Chondrocyte (in vitro differentiated cells): ENCODE data around the gene HASPIN. TPM values are rescaled to one million over a fixed set of nuclear protein-coding genes. Genes with fewer than 3 reads are reported as not detected.
"Not testable (repeated sequence)": the region's sequence is repeated elsewhere in the genome, so short reads cannot be mapped to it uniquely, and the experiment has no call there.

Experiments
- DNase-seq: peaks from one replicate; pipeline ENCODE4 v3.0.0; 2021; ENCODE audit warnings: mixed read lengths, low spot score
- H3K27ac Mint-ChIP-seq: one replicate; pipeline ENCODE4 v1.8.0; 2021; ENCODE audit warnings: mild to moderate bottlenecking, moderate library complexity, mixed read lengths; ENCODE audit not compliant: unreplicated experiment
- H3K27me3 Mint-ChIP-seq: 2 replicates; pipeline ENCODE4 v1.8.0; 2021; ENCODE audit warnings: low read depth, mixed read lengths
- H3K36me3 Mint-ChIP-seq: 2 replicates; pipeline ENCODE4 v1.8.0; 2021; ENCODE audit warnings: low read depth, mixed read lengths
- H3K4me1 Mint-ChIP-seq: 2 replicates; pipeline ENCODE4 v1.8.0; 2021; ENCODE audit warnings: low read depth, mild to moderate bottlenecking, mixed read lengths
- H3K4me3 Mint-ChIP-seq: one replicate; pipeline ENCODE4 v1.8.0; 2021; ENCODE audit warnings: mild to moderate bottlenecking, moderate library complexity, mixed read lengths; ENCODE audit not compliant: unreplicated experiment
- H3K9me3 Mint-ChIP-seq: 2 replicates; pipeline ENCODE4 v1.8.0; 2021; ENCODE audit warnings: low read depth, mixed read lengths
- total RNA-seq: library from RNA; stranded (reverse); gene quantifications from 3 replicates; pipeline ENCODE4 v1.2.1, GENCODE V29; 2021
- TF ChIP-seq, protein P1 (sequence below): fragments of 200-600 bp; sonication (generic); IDR thresholded peaks from 2 replicates; pipeline ENCODE4 v1.5.0; 2021; ENCODE audit warnings: antibody characterized with exemption, mild to moderate bottlenecking, moderate library complexity

HASPIN gene
- total RNA-seq, 1 donor from 2014 or later = 2.2 TPM

DNA sequence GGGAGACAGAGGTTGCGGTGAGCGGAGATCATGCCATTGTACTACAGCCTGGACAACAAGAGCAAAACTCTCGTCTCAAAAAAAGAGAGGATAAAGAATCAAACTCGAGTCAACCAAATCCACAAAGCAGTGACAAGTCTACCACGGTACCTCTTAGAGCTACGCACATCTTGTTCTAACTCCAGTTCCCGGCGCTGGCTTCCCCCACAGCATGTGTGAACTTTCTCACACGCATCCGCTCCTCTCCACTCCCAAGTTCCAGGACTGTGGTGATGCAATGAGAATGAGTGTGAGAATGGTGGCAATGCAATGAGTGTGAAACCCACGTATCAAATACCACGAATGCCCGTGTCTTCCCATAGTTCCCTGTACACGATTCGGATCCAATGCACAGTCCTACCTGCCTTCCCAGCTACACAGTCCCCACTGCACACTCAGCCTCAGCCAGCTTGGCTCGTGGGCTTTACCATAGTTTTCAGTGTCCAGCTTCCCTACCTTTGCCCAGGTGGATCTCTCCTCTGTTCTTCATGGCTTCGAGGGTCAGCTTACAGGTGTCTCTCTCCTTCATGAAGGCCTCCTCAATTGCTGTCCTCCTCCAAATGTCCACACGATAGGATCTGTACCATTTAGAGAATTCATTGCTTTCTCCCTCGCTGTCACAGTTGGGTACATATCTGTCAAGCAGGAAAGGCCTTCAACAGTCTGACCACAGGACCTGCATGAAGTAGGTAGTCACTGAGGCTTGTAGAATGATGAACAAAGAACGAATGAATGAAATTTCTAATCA lies 18.6 kb upstream of the HASPIN start:
- TF ChIP-seq, protein P1, sequence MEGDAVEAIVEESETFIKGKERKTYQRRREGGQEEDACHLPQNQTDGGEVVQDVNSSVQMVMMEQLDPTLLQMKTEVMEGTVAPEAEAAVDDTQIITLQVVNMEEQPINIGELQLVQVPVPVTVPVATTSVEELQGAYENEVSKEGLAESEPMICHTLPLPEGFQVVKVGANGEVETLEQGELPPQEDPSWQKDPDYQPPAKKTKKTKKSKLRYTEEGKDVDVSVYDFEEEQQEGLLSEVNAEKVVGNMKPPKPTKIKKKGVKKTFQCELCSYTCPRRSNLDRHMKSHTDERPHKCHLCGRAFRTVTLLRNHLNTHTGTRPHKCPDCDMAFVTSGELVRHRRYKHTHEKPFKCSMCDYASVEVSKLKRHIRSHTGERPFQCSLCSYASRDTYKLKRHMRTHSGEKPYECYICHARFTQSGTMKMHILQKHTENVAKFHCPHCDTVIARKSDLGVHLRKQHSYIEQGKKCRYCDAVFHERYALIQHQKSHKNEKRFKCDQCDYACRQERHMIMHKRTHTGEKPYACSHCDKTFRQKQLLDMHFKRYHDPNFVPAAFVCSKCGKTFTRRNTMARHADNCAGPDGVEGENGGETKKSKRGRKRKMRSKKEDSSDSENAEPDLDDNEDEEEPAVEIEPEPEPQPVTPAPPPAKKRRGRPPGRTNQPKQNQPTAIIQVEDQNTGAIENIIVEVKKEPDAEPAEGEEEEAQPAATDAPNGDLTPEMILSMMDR = no peak
- H3K27me3 Mint-ChIP-seq = no peaks in the 10 kb centered on the region
- H3K27ac Mint-ChIP-seq = no peak overlapping the region
- DNase-seq = no peak
- no peak overlapping the region for H3K4me3 Mint-ChIP-seq
- peaks cover 3% of the 10 kb centered on the region for H3K36me3 Mint-ChIP-seq
- no peaks in the 10 kb centered on the region for H3K9me3 Mint-ChIP-seq
- no peaks in the 10 kb centered on the region for H3K4me1 Mint-ChIP-seq

GRCh38 chr17:3705718-3705984 lies 18.1 kb upstream of the HASPIN start:
- H3K4me1 Mint-ChIP-seq, DNase-seq, H3K27me3 Mint-ChIP-seq: not testable (repeated sequence)

GRCh38 chr17:3708366-3708765 lies 15.3 kb upstream of the HASPIN start:
- Mint-ChIP-seq H3K27me3 (no peaks in the 10 kb centered on the region), H3K9me3 (no peaks in the 10 kb centered on the region), H3K36me3 (peaks cover 9% of the 10 kb centered on the region), H3K27ac (no peak overlapping the region), H3K4me3 (no peak overlapping the region), H3K4me1 (no peaks in the 10 kb centered on the region)
- no peak for DNase-seq
- TF ChIP-seq, protein P1 = no peak

More at GRCh38 chr17:3705718-3705984, 18.1 kb upstream of the HASPIN start:
- H3K27ac Mint-ChIP-seq, H3K36me3 Mint-ChIP-seq, H3K4me3 Mint-ChIP-seq, H3K9me3 Mint-ChIP-seq: not testable (repeated sequence)

- H3K27me3 Mint-ChIP-seq = no peaks in the 10 kb centered on the region
- H3K4me1 Mint-ChIP-seq = no peaks in the 10 kb centered on the region
Measured at GRCh38 chr17:3710951-3711383, 12.7 kb upstream of the HASPIN start.

DNA sequence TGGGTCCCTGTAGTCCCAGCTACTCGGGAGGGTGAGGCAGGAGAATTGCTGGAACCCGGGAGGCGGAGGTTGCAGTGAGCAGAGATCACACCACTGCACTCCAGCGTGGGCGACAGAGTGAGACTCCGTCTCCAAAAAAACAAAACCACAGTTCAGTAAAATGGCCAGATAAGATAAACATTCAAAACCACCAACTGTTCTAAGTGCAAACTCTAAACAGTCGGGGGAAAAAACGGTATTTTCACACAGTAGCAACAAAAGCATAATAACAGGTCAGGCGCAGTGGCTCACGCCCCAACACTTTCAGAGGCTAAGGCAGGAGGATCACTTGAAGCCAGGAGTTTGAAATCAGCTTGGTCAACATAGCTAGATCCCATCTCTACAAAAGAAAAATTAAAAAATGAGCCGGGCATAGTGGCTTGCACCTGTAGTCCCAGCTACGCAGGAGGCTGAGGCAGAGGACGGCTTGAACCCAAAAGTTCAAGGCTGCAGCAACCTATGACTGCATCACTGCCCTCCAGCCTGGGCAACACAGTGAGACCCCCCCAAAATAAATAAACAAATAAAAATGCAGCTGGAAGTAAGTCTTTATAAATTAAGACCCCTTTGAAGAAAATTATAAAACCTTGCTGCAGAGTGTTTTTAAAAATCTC lies 10.8 kb upstream of the HASPIN start:
- no peak for DNase-seq
- Mint-ChIP-seq H3K27ac (no peak overlapping the region), H3K27me3 (no peaks in the 10 kb centered on the region), H3K9me3 (no peaks in the 10 kb centered on the region), H3K36me3 (peaks cover 28% of the 10 kb centered on the region), H3K4me3 (no peak overlapping the region), H3K4me1 (no peaks in the 10 kb centered on the region)
- TF ChIP-seq, protein P1 = no peak

More at GRCh38 chr17:3710951-3711383, 12.7 kb upstream of the HASPIN start:
- TF ChIP-seq, protein P1 = no peak
- H3K9me3 Mint-ChIP-seq = no peaks in the 10 kb centered on the region
- no peak for DNase-seq
- H3K4me3 Mint-ChIP-seq = no peak overlapping the region
- peaks cover 16% of the 10 kb centered on the region for H3K36me3 Mint-ChIP-seq
- no peak overlapping the region for H3K27ac Mint-ChIP-seq
